OCI-M2 (cell line): ENCODE results near the gene ARHGAP32.
"Not testable (repeated sequence)": the region's sequence is repeated elsewhere in the genome, so short reads cannot be mapped to it uniquely, and the experiment has no call there.

Experiments
- DNase-seq: peaks from one replicate; lab custom pipeline; 2025; ENCODE audit not compliant: unreplicated experiment; lab: John Stamatoyannopoulos, UW

Gene ARHGAP32

GRCh38 chr11:129041611-129042018 lies 150.5 kb downstream of the ARHGAP32 start:
- no peak for DNase-seq

DNA sequence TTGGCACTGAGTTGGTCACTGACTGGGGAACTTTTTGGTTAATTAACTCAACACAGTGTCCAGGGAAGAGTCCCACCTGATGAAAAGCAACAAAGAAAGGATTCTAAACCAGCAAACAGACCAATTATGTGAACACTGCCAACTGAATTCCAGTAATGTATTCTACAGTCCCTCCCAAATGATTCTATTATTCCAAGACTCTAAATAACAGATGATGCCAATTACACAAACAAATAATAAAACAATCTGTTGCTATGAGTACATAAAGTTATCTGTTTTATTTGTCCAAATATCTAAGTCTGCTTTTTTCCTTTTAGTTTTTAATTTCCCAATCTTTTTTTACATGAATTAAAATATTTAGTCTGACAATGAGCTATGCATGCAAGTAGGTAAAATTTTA lies 151.2 kb downstream of the ARHGAP32 start:
- DNase-seq, result no peak

- DNase-seq, result no peak
Measured at GRCh38 chr11:129035244-129035643, 156.9 kb downstream of the ARHGAP32 start.

DNA sequence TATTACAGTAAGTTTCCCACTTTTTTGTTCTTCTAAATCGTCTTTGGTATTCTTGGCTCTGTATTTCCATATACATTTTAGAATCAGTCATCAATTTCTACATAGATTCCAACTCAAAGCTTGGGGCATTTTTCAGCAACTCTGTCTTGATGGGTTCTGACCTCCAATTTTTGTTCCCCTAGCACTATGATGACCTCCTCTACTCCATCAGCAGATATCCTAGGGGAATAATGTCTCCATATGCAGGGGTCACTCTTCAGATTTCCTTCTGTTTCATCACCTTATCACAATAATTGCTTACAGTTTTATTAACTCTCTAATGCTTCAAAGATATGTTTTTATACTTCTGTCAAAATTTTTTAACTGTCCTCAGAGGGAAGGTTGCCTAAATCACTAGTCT lies 158.1 kb downstream of the ARHGAP32 start:
- DNase-seq, result no peak

- DNase-seq, result no peak
Measured at GRCh38 chr11:129023968-129024676, 168.0 kb downstream of the ARHGAP32 start.

GRCh38 chr11:129021295-129021694 lies 170.8 kb downstream of the ARHGAP32 start:
- DNase-seq, result no peak

DNA sequence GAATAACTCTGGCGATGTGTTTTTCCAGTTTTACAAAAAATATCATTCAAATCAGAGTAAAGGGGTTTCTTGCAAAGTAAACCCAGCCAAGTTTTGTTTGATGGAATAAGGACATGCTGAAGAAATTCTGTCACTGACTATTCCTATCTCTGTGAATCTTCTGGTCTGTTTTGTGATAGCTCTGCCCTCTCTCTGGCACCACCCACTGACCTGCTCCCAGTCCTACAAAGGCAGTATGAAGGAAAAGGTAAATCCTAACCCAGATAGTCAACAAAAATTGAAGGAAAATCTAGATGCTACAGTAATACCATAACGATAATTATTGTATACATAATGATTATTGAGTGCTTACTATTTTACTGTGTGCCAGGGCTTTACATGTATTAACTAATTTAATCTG lies 173.1 kb downstream of the ARHGAP32 start:
- DNase-seq, result no peak

- DNase-seq, result no peak
Measured at GRCh38 chr11:129018126-129018525, 174.0 kb downstream of the ARHGAP32 start.

- DNase-seq, result no peak
Measured at GRCh38 chr11:129013737-129014475, 178.2 kb downstream of the ARHGAP32 start.

DNA sequence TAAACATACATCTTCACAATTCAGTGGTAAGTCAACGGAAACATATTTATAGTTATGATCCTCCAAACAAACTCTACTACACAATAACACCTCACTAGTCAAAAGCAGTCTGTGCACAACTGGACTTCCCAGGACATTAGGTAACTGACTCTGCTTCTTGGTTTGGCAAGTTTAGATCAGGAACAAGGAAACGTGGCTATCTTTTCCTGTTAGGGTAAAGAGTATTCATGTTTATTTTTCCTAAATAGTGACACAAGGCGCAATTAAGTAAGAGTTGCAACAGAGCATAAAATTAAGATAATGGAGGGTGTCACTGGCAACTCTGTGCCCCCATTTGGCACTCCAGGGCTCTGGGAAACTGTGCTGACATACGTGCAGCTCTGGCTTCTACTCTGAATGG lies 179.2 kb downstream of the ARHGAP32 start:
- no peak for DNase-seq

GRCh38 chr11:129006161-129006560 lies 186.0 kb downstream of the ARHGAP32 start:
- DNase-seq, result no peak

GRCh38 chr11:128999165-128999564 lies 193.0 kb downstream of the ARHGAP32 start:
- DNase-seq, result not testable (repeated sequence)

GRCh38 chr11:128988242-128988970 lies 203.7 kb downstream of the ARHGAP32 start:
- no peak for DNase-seq

DNA sequence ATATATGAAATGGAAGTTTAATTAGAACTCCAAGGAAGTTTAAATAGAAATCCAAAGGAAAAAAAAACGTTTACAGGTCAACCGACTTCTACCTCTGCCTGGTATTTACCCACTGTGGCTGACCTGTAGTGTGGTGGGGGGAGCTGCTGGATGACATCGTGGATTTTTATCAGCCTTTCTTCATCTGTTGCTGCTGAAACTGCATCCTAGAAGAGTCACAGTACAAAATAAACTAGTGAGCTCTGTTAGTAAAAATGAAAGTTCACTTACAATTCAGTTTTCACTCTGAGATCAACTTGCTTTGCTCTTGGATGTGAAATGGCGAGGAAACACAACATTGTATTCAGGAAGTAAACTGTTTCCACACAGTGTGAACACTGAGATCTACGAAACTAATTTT lies 206.2 kb downstream of the ARHGAP32 start:
- DNase-seq, result no peak

GRCh38 chr11:128983023-128983422 lies 209.1 kb downstream of the ARHGAP32 start:
- no peak for DNase-seq

- DNase-seq, result no peak
Measured at GRCh38 chr11:128981254-128981653, 210.9 kb downstream of the ARHGAP32 start.

GRCh38 chr11:128970598-128971190 lies 221.4 kb downstream of the ARHGAP32 start:
- DNase-seq, result no peak

DNA sequence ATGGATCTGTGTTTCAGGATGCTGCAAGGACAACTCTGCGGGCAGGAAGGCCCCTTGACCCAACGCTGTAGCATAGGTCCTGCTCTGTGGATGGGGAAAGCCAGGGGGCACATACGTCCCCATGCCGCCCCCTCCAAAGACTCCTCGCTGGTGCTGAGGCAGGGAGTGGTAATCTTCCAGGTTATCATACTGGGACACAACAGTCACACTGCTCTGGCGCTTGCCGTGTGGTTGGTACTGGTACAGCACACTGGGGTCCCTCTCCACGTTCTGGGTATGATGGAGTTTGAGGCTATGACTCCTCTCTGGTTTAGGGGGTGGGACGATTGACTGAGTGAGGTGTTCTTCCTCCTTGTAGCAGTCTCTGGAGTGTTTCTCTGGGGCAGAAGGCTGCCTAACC lies 223.2 kb downstream of the ARHGAP32 start:
- DNase-seq, result no peak

- no peak for DNase-seq
Measured at GRCh38 chr11:128967578-128967977, 224.5 kb downstream of the ARHGAP32 start.

- no peak for DNase-seq
Measured at GRCh38 chr11:128965485-128965884, 226.6 kb downstream of the ARHGAP32 start.

DNA sequence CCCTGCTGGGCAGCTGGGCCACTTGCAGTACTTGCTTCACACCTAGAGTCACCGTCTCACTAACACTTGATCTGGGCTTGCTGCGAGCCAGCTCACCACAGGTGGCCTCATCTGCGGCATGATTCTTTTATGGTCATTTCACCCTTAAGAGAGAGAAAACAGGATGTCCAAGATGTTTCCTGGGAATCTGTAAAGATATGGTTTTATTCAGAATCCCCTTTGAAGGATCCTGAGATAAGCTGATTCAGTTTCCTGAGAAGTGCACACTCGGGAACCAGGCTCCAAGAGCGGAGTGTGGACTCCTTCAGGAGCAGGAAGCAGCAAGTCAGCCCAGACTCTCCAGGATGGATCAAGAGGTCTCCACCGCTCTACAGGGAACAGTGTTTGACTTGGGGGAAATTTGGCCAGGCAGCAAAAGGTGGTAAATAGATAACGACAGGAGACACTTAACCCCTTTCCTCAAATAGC lies 227.6 kb downstream of the ARHGAP32 start:
- no peak for DNase-seq
